ENCODE measurements around the gene ZFYVE27. TPM values are rescaled to one million over a fixed set of nuclear protein-coding genes. Genes with fewer than 3 reads are reported as not detected.

ZFYVE27 gene
- total and polyA plus RNA-seq, 2 donors (not counting 3 experiments of a cell fraction or from before 2014, with no cell fraction given) = 16.3 to 24.2 TPM

- TF ChIP-seq EZH2 (IDR thresholded peaks at IDR 0.05; ENCODE audit: borderline replicate concordance, low read depth, low read length, severe bottlenecking) (no peak), JUN (IDR thresholded peaks at IDR 0.05; ENCODE audit: borderline replicate concordance, insufficient read depth, insufficient read length, low read depth) (no peak), FOS (IDR thresholded peaks at IDR 0.05; ENCODE audit: borderline replicate concordance, insufficient read depth, low read length) (no peak), GATA2 (IDR thresholded peaks at IDR 0.05; ENCODE audit: insufficient read depth, insufficient read length, low read depth, low read length) (no peak), MAX (IDR thresholded peaks at IDR 0.05; ENCODE audit: insufficient read depth, insufficient read length) (no peak), MYC (IDR thresholded peaks at IDR 0.05; ENCODE audit: low read depth, low read length) (no peak), CTCF (IDR thresholded peaks at IDR 0.05; ENCODE audit: extremely low read depth in 1 of 2, insufficient read depth in 1 of 2, low read depth in 1 of 2, low read length in 2 of 2) (no peak), POLR2AphosphoS5 (IDR thresholded peaks at IDR 0.05; ENCODE audit: insufficient read depth, low read depth, low read length) (no peak), POLR2A (IDR thresholded peaks at IDR 0.05; ENCODE audit: low read depth, low read length) (no peak)
- Histone ChIP-seq H3K9me1 (replicated peaks; ENCODE audit: control insufficient read depth, extremely low read depth, insufficient read depth, low read length) (no peaks in the 10 kb centered on the region), H3K4me1 (ENCODE audit: control insufficient read depth, extremely low read depth, insufficient read depth, low read length) (no peaks in the 10 kb centered on the region), H3K27me3 (ENCODE audit: control insufficient read depth in 2 of 2, insufficient read depth in 2 of 2, low read length in 2 of 2) (peaks cover 0 to 2% of the 10 kb centered on the region in 2 experiments), H3K9me3 (replicated peaks; ENCODE audit: control insufficient read depth, insufficient read depth, low read length) (no peaks in the 10 kb centered on the region), H3K79me2 (ENCODE audit: control insufficient read depth, insufficient read depth, low read length) (no peaks in the 10 kb centered on the region), H2AFZ (ENCODE audit: low read depth, low read length) (no peak overlapping the region), H3K27ac (ENCODE audit: insufficient read depth, low read depth, low read length) (no peak overlapping the region), H3K36me3 (ENCODE audit: control insufficient read depth in 2 of 2, extremely low read depth in 1 of 2, insufficient read depth in 2 of 2, low read length in 2 of 2) (no peaks in the 10 kb centered on the region), H4K20me1 (replicated peaks; ENCODE audit: control insufficient read depth, extremely low read depth, insufficient read depth, low read length) (no peaks in the 10 kb centered on the region), H3K4me3 (replicated peaks in 1 of 3; ENCODE audit: insufficient read depth in 1 of 3, low read depth in 1 of 3, low read length in 3 of 3) (no peak overlapping the region), H3K9ac (replicated peaks; ENCODE audit: extremely low read depth, insufficient read depth, low read length) (no peak overlapping the region), H3K4me2 (ENCODE audit: insufficient read depth, low read length) (no peak overlapping the region)
- no peak for DNase-seq (ENCODE audit: low read depth, low spot score)
- BruUV-seq (replicated peaks) = no TSS peak
- ChIA-PET CTCF (interaction anchor here (0.7 to 1.1 kb wide), 2 partner anchors 14 to 17 kb away, joined by 3 to 4 read pairs; no protein-coding TSS in a partner anchor), POLR2A (no interaction called here)
- no peak for FAIRE-seq
- dilution Hi-C loops (cut with MboI; ENCODE audit: extremely low pct_ligation_motif_present, low sequenced_read_pairs) (no loop called here), intact Hi-C loops (cut with micrococcal nuclease) (no loop called here)
These were observed 68.4 kb downstream of the ZFYVE27 start for GRCh38 chr10:97805096-97805884.
